ENCODE measurements around the gene NR3C1.

Gene NR3C1

GRCh38 chr5:143248822-143249579 lies 154.5 kb downstream of the NR3C1 start:
- no peak for DNase-seq

- no peak for DNase-seq
Observed at GRCh38 chr5:143248391-143248790, 155.1 kb downstream of the NR3C1 start.

GRCh38 chr5:143247134-143247815 lies 156.2 kb downstream of the NR3C1 start:
- DNase-seq: no peak

GRCh38 chr5:143245929-143246561 lies 157.4 kb downstream of the NR3C1 start:
- no peak for DNase-seq

GRCh38 chr5:143244990-143245389 lies 158.5 kb downstream of the NR3C1 start:
- no peak for DNase-seq

GRCh38 chr5:143244000-143244736 lies 159.3 kb downstream of the NR3C1 start:
- DNase-seq: no peak

- DNase-seq: no peak
Observed at GRCh38 chr5:143243103-143243502, 160.4 kb downstream of the NR3C1 start.

- DNase-seq: no peak
Observed at GRCh38 chr5:143241892-143242291, 161.6 kb downstream of the NR3C1 start.

- no peak for DNase-seq
Observed at GRCh38 chr5:143239882-143240518, 163.5 kb downstream of the NR3C1 start.

GRCh38 chr5:143238620-143239019 lies 164.9 kb downstream of the NR3C1 start:
- no peak for DNase-seq

GRCh38 chr5:143237664-143238063 lies 165.8 kb downstream of the NR3C1 start:
- DNase-seq: no peak

- no peak for DNase-seq
Observed at GRCh38 chr5:143236682-143237081, 166.8 kb downstream of the NR3C1 start.

GRCh38 chr5:143235423-143235822 lies 168.1 kb downstream of the NR3C1 start:
- no peak for DNase-seq

GRCh38 chr5:143234162-143234842 lies 169.2 kb downstream of the NR3C1 start:
- no peak for DNase-seq

- no peak for DNase-seq
Observed at GRCh38 chr5:143233031-143233430, 170.5 kb downstream of the NR3C1 start.

- no peak for DNase-seq
Observed at GRCh38 chr5:143231973-143232812, 171.3 kb downstream of the NR3C1 start.

- no peak for DNase-seq
Observed at GRCh38 chr5:143231416-143231815, 172.1 kb downstream of the NR3C1 start.

- DNase-seq: no peak
Observed at GRCh38 chr5:143230676-143230996, 172.8 kb downstream of the NR3C1 start.

- DNase-seq: no peak
Observed at GRCh38 chr5:143229896-143230675, 173.4 kb downstream of the NR3C1 start.

GRCh38 chr5:143229426-143229895 lies 174.0 kb downstream of the NR3C1 start:
- no peak for DNase-seq
